Measurements from ENCODE around the gene TRA2A. TPM values are rescaled to one million over a fixed set of nuclear protein-coding genes. Genes with fewer than 3 reads are reported as not detected.

The TRA2A gene
- total and polyA plus RNA-seq, 2 of the 13 experiments (the other 11 are each of a cell fraction or from before 2014, with no cell fraction given) = 39.1 to 41.6 TPM

- TF ChIP-seq HOXD1 (CRISPR knock-in tag; IDR thresholded peaks at IDR 0.05) = 0 out of 2 replicates have a peak, but pooled peaks have one; percentile 16
- TF ChIP-seq, protein P1, sequence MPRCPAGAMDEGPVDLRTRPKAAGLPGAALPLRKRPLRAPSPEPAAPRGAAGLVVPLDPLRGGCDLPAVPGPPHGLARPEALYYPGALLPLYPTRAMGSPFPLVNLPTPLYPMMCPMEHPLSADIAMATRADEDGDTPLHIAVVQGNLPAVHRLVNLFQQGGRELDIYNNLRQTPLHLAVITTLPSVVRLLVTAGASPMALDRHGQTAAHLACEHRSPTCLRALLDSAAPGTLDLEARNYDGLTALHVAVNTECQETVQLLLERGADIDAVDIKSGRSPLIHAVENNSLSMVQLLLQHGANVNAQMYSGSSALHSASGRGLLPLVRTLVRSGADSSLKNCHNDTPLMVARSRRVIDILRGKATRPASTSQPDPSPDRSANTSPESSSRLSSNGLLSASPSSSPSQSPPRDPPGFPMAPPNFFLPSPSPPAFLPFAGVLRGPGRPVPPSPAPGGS (CRISPR knock-in tag; IDR thresholded peaks at IDR 0.05) = no peak; the same call in 1 of the 2 replicates
- no peak for TF ChIP-seq TMF1 (CRISPR knock-in tag; IDR thresholded peaks at IDR 0.05; ENCODE audit: low read depth)
- TF ChIP-seq, protein P2, sequence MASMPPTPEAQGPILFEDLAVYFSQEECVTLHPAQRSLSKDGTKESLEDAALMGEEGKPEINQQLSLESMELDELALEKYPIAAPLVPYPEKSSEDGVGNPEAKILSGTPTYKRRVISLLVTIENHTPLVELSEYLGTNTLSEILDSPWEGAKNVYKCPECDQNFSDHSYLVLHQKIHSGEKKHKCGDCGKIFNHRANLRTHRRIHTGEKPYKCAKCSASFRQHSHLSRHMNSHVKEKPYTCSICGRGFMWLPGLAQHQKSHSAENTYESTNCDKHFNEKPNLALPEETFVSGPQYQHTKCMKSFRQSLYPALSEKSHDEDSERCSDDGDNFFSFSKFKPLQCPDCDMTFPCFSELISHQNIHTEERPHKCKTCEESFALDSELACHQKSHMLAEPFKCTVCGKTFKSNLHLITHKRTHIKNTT (CRISPR knock-in tag; IDR thresholded peaks at IDR 0.05) = no peak
- no peak for TF ChIP-seq ZNF558 (CRISPR knock-in tag; IDR thresholded peaks at IDR 0.05; ENCODE audit: borderline replicate concordance)
- TF ChIP-seq SKI (IDR thresholded peaks at IDR 0.05; ENCODE audit: partially characterized antibody) = no peak
- TF ChIP-seq KAT2B (IDR thresholded peaks at IDR 0.05; ENCODE audit: borderline replicate concordance, low read depth, low read length) = no peak
- TF ChIP-seq RBAK (CRISPR knock-in tag; IDR thresholded peaks at IDR 0.05) = no peak
- TF ChIP-seq ZNF747 (CRISPR knock-in tag; IDR thresholded peaks at IDR 0.05; ENCODE audit: borderline replicate concordance) = no peak
- TF ChIP-seq ZNF850 (CRISPR knock-in tag; conservative IDR thresholded peaks at IDR 0.05) = no peak
- no peak for TF ChIP-seq PRDM15 (CRISPR knock-in tag; IDR thresholded peaks at IDR 0.05)
- no peak for TF ChIP-seq PCBP2 (optimal IDR thresholded peaks at IDR 0.05; ENCODE audit: low read depth, low read length, poor library complexity, severe bottlenecking)
- TF ChIP-seq, protein P3, sequence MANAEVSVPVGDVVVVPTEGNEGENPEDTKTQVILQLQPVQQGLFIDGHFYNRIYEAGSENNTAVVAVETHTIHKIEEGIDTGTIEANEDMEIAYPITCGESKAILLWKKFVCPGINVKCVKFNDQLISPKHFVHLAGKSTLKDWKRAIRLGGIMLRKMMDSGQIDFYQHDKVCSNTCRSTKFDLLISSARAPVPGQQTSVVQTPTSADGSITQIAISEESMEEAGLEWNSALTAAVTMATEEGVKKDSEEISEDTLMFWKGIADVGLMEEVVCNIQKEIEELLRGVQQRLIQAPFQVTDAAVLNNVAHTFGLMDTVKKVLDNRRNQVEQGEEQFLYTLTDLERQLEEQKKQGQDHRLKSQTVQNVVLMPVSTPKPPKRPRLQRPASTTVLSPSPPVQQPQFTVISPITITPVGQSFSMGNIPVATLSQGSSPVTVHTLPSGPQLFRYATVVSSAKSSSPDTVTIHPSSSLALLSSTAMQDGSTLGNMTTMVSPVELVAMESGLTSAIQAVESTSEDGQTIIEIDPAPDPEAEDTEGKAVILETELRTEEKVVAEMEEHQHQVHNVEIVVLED (CRISPR knock-in tag; IDR thresholded peaks at IDR 0.05; ENCODE audit: borderline replicate concordance) = 0 out of 2 replicates have a peak, but pooled peaks have one; percentile 19
- TF ChIP-seq ZZZ3 (CRISPR knock-in tag; IDR thresholded peaks at IDR 0.05; ENCODE audit: borderline replicate concordance) = no peak
- TF ChIP-seq ZBTB7A (CRISPR knock-in tag; IDR thresholded peaks at IDR 0.05) = no peak
- no peak for TF ChIP-seq SNAPC5 (CRISPR knock-in tag; IDR thresholded peaks at IDR 0.05; ENCODE audit: borderline replicate concordance)
- TF ChIP-seq FOXA3 (CRISPR knock-in tag; IDR thresholded peaks at IDR 0.05) = no peak
- 0 out of 2 replicates have a peak, but pooled peaks have one; percentile 29 for TF ChIP-seq IRF2 (CRISPR knock-in tag; IDR thresholded peaks at IDR 0.05)
- no peak for TF ChIP-seq ZNF619 (CRISPR knock-in tag; IDR thresholded peaks at IDR 0.05)
- no peak for TF ChIP-seq ZNF780A (CRISPR knock-in tag; IDR thresholded peaks at IDR 0.05)
- TF ChIP-seq RARA (CRISPR knock-in tag; IDR thresholded peaks at IDR 0.05) = no peak
Observed at GRCh38 chr7:23468526-23469149, 63.1 kb downstream of the TRA2A start (continued).

Data from HepG2 (cell line).